Measurements from ENCODE around the gene PACC1. TPM values are rescaled to one million over a fixed set of nuclear protein-coding genes. Genes with fewer than 3 reads are reported as not detected.
A peak's percentile ranks its signal among the peaks of the same experiment; 100 is the strongest.

Gene PACC1
- total RNA-seq = 1 to 10 TPM; 3.2 to 4.1 TPM

DNA sequence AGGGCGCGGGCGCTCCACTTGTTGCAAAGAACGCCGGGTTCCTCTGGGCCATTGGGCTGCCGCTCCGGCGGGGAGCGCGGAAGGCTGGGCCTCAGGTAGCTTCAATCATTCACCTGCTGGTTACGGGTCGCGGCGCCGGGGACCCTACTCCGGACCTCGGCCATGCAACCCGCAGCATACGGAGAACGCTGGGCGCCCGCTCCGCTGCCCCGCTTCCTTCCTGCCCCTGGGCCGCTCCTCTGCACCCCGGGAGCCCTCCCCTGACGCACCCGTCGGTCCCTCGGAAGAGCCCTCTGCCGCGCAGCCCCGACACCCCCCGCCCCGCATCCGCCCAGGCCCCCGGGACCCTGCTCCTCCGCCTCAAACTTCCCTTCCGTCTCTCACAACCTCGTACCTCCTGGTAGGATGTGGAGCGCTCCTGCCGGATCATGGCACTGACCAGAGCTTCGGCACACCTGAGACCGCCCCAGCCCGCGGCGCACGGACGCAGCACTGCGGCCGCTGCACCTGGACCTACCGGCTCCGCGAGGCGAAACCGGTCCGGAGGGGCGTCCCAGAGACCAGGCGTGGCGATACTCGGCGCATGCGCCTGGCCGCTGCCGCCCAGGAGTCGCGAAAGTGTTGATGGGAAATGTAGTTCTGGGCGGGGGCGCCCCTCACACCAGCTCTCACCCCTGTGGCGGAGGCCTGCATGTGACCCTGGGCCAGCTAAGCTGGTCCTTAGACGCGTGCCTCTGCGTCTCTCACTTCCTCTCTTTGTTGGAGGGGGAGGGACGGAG, at the start of gene PACC1:
TSS of gene PACC1 (minus strand) at position 559 of the 779 bp plus-strand sequence. CDS start at position 430, 129 bp downstream.
- H3K9me3 ChIP-seq = no peaks in the 10 kb centered on the region
- H3K27me3 ChIP-seq (replicated peaks; ENCODE audit: insufficient read depth) = no peaks in the 10 kb centered on the region
- H3K4me1 ChIP-seq (ENCODE audit: control insufficient read depth in 1 of 2, low read depth in 2 of 2) = peaks cover 4 to 18% of the 10 kb centered on the region in 2 donors
- peak within 1 kb of the TSS in 1 of 2 donors; percentile 37 for H3K27ac ChIP-seq
- H3K4me3 ChIP-seq = peak within 1 kb of the TSS; percentile 99
- ATAC-seq (ENCODE audit: insufficient number of reproducible peaks, low FRiP score, low read depth) (peak; percentile 66), DNase-seq (ENCODE audit: low spot score) (peak; percentile 56)
- no peaks in the 10 kb centered on the region for H3K36me3 ChIP-seq
- TF ChIP-seq CTCF (IDR thresholded peaks at IDR 0.05) = no peak

- Histone ChIP-seq H3K27ac (no peak overlapping the region), H3K4me3 (no peak overlapping the region), H3K27me3 (replicated peaks; ENCODE audit: insufficient read depth) (no peaks in the 10 kb centered on the region), H3K9me3 (no peaks in the 10 kb centered on the region), H3K36me3 (no peaks in the 10 kb centered on the region), H3K4me1 (ENCODE audit: control insufficient read depth in 1 of 2, low read depth in 2 of 2) (peaks cover 0 to 10% of the 10 kb centered on the region in 2 donors)
- no peak for DNase-seq (ENCODE audit: low spot score)
- ATAC-seq (ENCODE audit: insufficient number of reproducible peaks, low FRiP score, low read depth) = no peak
- TF ChIP-seq CTCF (IDR thresholded peaks at IDR 0.05) = no peak
Measured at GRCh38 chr1:212463565-212464285, 49.0 kb upstream of the PACC1 start.

GRCh38 chr1:212461916-212462660, 47.4 kb upstream of the PACC1 start:
- ATAC-seq (ENCODE audit: insufficient number of reproducible peaks, low FRiP score, low read depth) (no peak), DNase-seq (ENCODE audit: low spot score) (no peak)
- no peaks in the 10 kb centered on the region for H3K4me1 ChIP-seq (ENCODE audit: control insufficient read depth in 1 of 2, low read depth in 2 of 2)
- H3K9me3 ChIP-seq = no peaks in the 10 kb centered on the region
- TF ChIP-seq CTCF (IDR thresholded peaks at IDR 0.05) = no peak
- H3K27ac ChIP-seq = no peak overlapping the region
- H3K36me3 ChIP-seq = no peaks in the 10 kb centered on the region
- H3K4me3 ChIP-seq = no peak overlapping the region
- H3K27me3 ChIP-seq (replicated peaks; ENCODE audit: insufficient read depth) = no peaks in the 10 kb centered on the region

DNA sequence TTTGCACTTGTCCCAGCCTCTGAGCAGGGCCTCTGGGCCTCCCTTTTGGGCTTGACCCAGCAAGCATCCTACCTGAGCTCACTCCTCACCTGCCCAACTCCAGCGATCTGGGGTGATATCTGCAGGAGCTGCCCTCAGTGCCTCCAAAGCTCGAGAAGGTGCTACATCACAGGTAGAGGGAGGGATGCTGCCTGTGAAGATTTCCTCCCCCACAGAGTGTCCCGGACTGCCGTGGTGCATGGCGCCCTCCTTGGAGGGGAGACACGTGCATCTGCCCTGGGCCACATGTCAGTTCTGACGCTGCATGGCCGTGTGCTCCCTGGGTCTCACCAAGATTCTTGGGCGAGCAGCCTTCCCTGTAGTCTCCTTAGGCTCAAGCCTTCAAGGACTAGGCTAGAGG, 45.7 kb upstream of the PACC1 start:
- no peak for ATAC-seq (ENCODE audit: insufficient number of reproducible peaks, low FRiP score, low read depth)
- DNase-seq (ENCODE audit: low spot score) = no peak
- H3K27me3 ChIP-seq (replicated peaks; ENCODE audit: insufficient read depth) = no peaks in the 10 kb centered on the region
- H3K27ac ChIP-seq = no peak overlapping the region
- no peaks in the 10 kb centered on the region for H3K36me3 ChIP-seq
- no peak for TF ChIP-seq CTCF (IDR thresholded peaks at IDR 0.05)
- H3K4me1 ChIP-seq (ENCODE audit: control insufficient read depth in 1 of 2, low read depth in 2 of 2) = peaks cover 0 to 6% of the 10 kb centered on the region in 2 donors
- no peaks in the 10 kb centered on the region for H3K9me3 ChIP-seq
- H3K4me3 ChIP-seq = no peak overlapping the region

- no peak overlapping the region for H3K4me3 ChIP-seq
- no peaks in the 10 kb centered on the region for H3K36me3 ChIP-seq
- no peak overlapping the region for H3K27ac ChIP-seq
- no peak for DNase-seq (ENCODE audit: low spot score)
- TF ChIP-seq CTCF (IDR thresholded peaks at IDR 0.05) = no peak
- H3K9me3 ChIP-seq = no peaks in the 10 kb centered on the region
- no peaks in the 10 kb centered on the region for H3K27me3 ChIP-seq (replicated peaks; ENCODE audit: insufficient read depth)
- H3K4me1 ChIP-seq (ENCODE audit: control insufficient read depth in 1 of 2, low read depth in 2 of 2) = peaks cover 0 to 6% of the 10 kb centered on the region in 2 donors
- ATAC-seq (ENCODE audit: insufficient number of reproducible peaks, low FRiP score, low read depth) = no peak
Measured at GRCh38 chr1:212459656-212460055, 45.0 kb upstream of the PACC1 start.
